PFSK-1 (cell line): ENCODE results near the gene SPNS2.

ENCODE experiments used
- POLR2AphosphoS5 ChIP-seq: IDR thresholded peaks from 2 replicates; pipeline ENCODE4 v1.6.1; 2012; ENCODE audit warnings: low read depth, mild to moderate bottlenecking, control low read depth, low read length, moderate library complexity
- REST ChIP-seq, 2 experiments: IDR thresholded peaks; 2 replicates each; pipeline versions ENCODE4 v1.6.1 to v1.8.0; 2011 to 2012; ENCODE audit warnings: low read depth in 2 of 2, low read length in 2 of 2, control low read depth in 1 of 2, inconsistent platforms in 1 of 2, mild to moderate bottlenecking in 1 of 2, moderate library complexity in 1 of 2; ENCODE audit not compliant: insufficient read depth in 1 of 2
- SIN3A ChIP-seq: IDR thresholded peaks from 2 replicates; pipeline ENCODE4 v1.6.1; 2012; ENCODE audit warnings: mild to moderate bottlenecking, low read length, moderate library complexity, borderline replicate concordance; ENCODE audit not compliant: insufficient read depth
- TAF1 ChIP-seq: IDR thresholded peaks from 2 replicates; pipeline ENCODE4 v1.6.1; 2012; ENCODE audit warnings: low read length, control low read depth, borderline replicate concordance; ENCODE audit not compliant: insufficient read depth

- TF ChIP-seq TAF1 (no peak), POLR2AphosphoS5 (no peak), SIN3A (no peak), REST (IDR thresholded peaks at IDR 0.05; ENCODE audit: insufficient read depth in 1 of 2, low read depth in 2 of 2, low read length in 2 of 2) (no peak)
These were observed 34.7 kb upstream of the SPNS2 start for GRCh38 chr17:4463818-4464476.
